ENCODE results near the gene PHF2.

DNA sequence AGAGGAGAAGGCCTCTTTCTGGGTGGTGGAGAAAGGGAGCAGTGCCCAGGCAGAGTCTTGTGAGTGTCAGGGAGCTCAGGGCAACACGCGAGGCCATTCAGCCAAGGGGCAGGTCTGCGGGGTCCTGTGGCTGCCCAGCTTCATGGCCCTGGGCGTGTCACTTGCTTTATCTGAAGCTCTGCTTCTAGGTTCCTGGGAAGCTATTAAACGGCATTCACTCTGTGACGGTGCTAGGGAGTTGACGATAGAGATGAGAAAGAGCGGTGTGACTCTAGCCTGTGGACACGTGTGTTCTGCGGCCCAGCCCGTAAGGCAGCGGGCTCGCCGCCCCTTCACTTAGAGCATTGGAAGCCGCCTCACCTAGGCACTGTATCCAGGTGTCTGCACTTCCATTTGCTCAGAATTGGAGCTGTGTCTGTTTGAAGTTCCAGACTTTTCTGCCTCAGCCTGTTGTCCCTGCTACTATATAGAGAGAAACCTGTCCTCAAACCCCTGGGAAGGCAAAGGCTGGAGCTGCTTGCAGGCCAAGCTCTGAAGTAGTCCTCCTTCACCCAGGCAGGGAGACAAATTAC lies 88.3 kb downstream of the PHF2 start:
- TF ChIP-seq, protein P1, sequence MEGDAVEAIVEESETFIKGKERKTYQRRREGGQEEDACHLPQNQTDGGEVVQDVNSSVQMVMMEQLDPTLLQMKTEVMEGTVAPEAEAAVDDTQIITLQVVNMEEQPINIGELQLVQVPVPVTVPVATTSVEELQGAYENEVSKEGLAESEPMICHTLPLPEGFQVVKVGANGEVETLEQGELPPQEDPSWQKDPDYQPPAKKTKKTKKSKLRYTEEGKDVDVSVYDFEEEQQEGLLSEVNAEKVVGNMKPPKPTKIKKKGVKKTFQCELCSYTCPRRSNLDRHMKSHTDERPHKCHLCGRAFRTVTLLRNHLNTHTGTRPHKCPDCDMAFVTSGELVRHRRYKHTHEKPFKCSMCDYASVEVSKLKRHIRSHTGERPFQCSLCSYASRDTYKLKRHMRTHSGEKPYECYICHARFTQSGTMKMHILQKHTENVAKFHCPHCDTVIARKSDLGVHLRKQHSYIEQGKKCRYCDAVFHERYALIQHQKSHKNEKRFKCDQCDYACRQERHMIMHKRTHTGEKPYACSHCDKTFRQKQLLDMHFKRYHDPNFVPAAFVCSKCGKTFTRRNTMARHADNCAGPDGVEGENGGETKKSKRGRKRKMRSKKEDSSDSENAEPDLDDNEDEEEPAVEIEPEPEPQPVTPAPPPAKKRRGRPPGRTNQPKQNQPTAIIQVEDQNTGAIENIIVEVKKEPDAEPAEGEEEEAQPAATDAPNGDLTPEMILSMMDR (IDR thresholded peaks at IDR 0.05), result no peak
- no peak for TF ChIP-seq POLR2A (IDR thresholded peaks at IDR 0.05)
